A549 (cell line): Measurements from ENCODE around the gene PTGES2. TPM values are rescaled to one million over a fixed set of nuclear protein-coding genes. Genes with fewer than 3 reads are reported as not detected.

Source experiments
- CBX2 ChIP-seq: fragments of 200-600 bp; sonication (generic); IDR thresholded peaks from 2 replicates; pipeline ENCODE4 v1.6.1; 2016; ENCODE audit warnings: low read depth, mild to moderate bottlenecking, borderline replicate concordance
- CBX8 ChIP-seq: fragments of 200-600 bp; sonication (generic); IDR thresholded peaks from 2 replicates; pipeline ENCODE4 v1.6.1; 2016
- CEBPB ChIP-seq, 2 experiments: fragments of >200 bp in 1 of 2; sonication (Bioruptor Twin) in 1 of 2; formaldehyde crosslinking in 1 of 2; IDR thresholded peaks; 2 replicates each; pipeline ENCODE4 v1.6.1; 2012 to 2016
- CHD2 ChIP-seq: fragments of 150-350 bp; IDR thresholded peaks from 2 replicates; pipeline ENCODE4 v1.6.1; 2014; ENCODE audit warnings: low read length; ENCODE audit not compliant: partially characterized antibody
- CHD4 ChIP-seq: fragments of 200-600 bp; sonication (generic); IDR thresholded peaks from 2 replicates; pipeline ENCODE4 v1.6.1; 2016; ENCODE audit warnings: antibody characterized with exemption, mild to moderate bottlenecking, borderline replicate concordance
- EP300 ChIP-seq, 2 experiments: fragments of >200 bp; sonication (Bioruptor Twin); formaldehyde crosslinking; IDR thresholded peaks; 2 replicates in 1 of 2; 3 replicates in 1 of 2; pipeline ENCODE4 v1.6.1; 2016 to 2017
- ESRRA ChIP-seq: fragments of 150-350 bp; IDR thresholded peaks from 2 replicates; pipeline ENCODE4 v1.6.1; 2014; ENCODE audit warnings: mild to moderate bottlenecking, low read length, borderline replicate concordance
- FOSL2 ChIP-seq, 2 experiments: fragments of 450-650 bp in 1 of 2; fragments of >200 bp in 1 of 2; sonication (Bioruptor Twin) in 1 of 2; formaldehyde crosslinking; IDR thresholded peaks; 2 replicates each; pipeline versions ENCODE4 v1.5.0 to v1.6.1; 2016 to 2020; ENCODE audit warnings: mild to moderate bottlenecking in 1 of 2, moderate library complexity in 1 of 2
- GATA3 ChIP-seq: IDR thresholded peaks from 2 replicates; pipeline ENCODE4 v1.6.1; 2012; ENCODE audit warnings: borderline replicate concordance
- HEYL ChIP-seq: fragments of 250-450 bp; sonication (Bioruptor Pico); IDR thresholded peaks from 2 replicates; pipeline ENCODE4 v1.8.0; 2021; ENCODE audit warnings: mild to moderate bottlenecking, moderate library complexity
- HOXB13 ChIP-seq: fragments of 250-450 bp; sonication (Bioruptor Pico); IDR thresholded peaks from 2 replicates; pipeline ENCODE4 v1.5.0; 2020; ENCODE audit warnings: low read depth, mild to moderate bottlenecking, moderate library complexity
- HOXB5 ChIP-seq: fragments of 250-450 bp; sonication (Bioruptor Pico); IDR thresholded peaks from 2 replicates; pipeline ENCODE4 v1.5.0; 2020; ENCODE audit warnings: mild to moderate bottlenecking, moderate library complexity
- JUNB ChIP-seq: fragments of >200 bp; sonication (Bioruptor Twin); formaldehyde crosslinking; IDR thresholded peaks from 2 replicates; pipeline ENCODE4 v1.6.1; 2016
- MAZ ChIP-seq: fragments of 150-350 bp; IDR thresholded peaks from 2 replicates; pipeline ENCODE4 v1.6.1; 2014; ENCODE audit warnings: antibody characterized with exemption, low read depth, low read length, borderline replicate concordance
- NR3C1 ChIP-seq: fragments of >200 bp; sonication (Bioruptor Twin); formaldehyde crosslinking; IDR thresholded peaks from 3 replicates; pipeline ENCODE4 v1.6.1; 2017
- RCOR1 ChIP-seq: fragments of 150-350 bp; IDR thresholded peaks from 2 replicates; pipeline ENCODE4 v1.6.1; 2014; ENCODE audit warnings: antibody characterized with exemption, low read length, low read depth
- RFX5 ChIP-seq: fragments of 450-650 bp; IDR thresholded peaks from 2 replicates; pipeline ENCODE4 v1.7.1; 2014; ENCODE audit warnings: antibody characterized with exemption, mild to moderate bottlenecking, moderate library complexity
- RNF2 ChIP-seq: fragments of 200-600 bp; sonication (generic); IDR thresholded peaks from 2 replicates; pipeline ENCODE4 v1.6.1; 2016; ENCODE audit warnings: low read depth, mild to moderate bottlenecking, antibody characterized with exemption, moderate library complexity, borderline replicate concordance
- SMC3 ChIP-seq: fragments of >200 bp; sonication (Bioruptor Twin); formaldehyde crosslinking; IDR thresholded peaks from 3 replicates; pipeline ENCODE4 v1.6.1; 2018; ENCODE audit warnings: inconsistent platforms
- TFCP2L1 ChIP-seq: fragments of 250-450 bp; sonication (Bioruptor Pico); IDR thresholded peaks from 2 replicates; pipeline ENCODE4 v1.5.0; 2021; ENCODE audit warnings: mild to moderate bottlenecking
- TP53 ChIP-seq: fragments of 250-450 bp; sonication (Bioruptor Pico); IDR thresholded peaks from 2 replicates; pipeline ENCODE4 v1.5.0; 2021; ENCODE audit warnings: mild to moderate bottlenecking, moderate library complexity
- ZC3H11A ChIP-seq: fragments of 450-650 bp; IDR thresholded peaks from 2 replicates; pipeline ENCODE4 v1.6.1; 2014; ENCODE audit warnings: antibody characterized with exemption, mild to moderate bottlenecking
- ZNF302 ChIP-seq: fragments of 250-450 bp; sonication (Bioruptor Pico); IDR thresholded peaks from 2 replicates; pipeline ENCODE4 v1.9.0; 2021; ENCODE audit warnings: inconsistent platforms, mild to moderate bottlenecking, moderate library complexity
- ZSCAN20 ChIP-seq: fragments of 250-450 bp; sonication (Bioruptor Pico); IDR thresholded peaks from 2 replicates; pipeline ENCODE4 v1.8.0; 2022; ENCODE audit warnings: mild to moderate bottlenecking, moderate library complexity
- polyA plus RNA-seq, 4 experiments: library from polyadenylated mRNA; depleted of rRNA in 3 of 4; stranded (reverse); fragments of >200 nt; fragmentation: RNase III in 1 of 4; extraction: RNeasy Plus Mini Kit Qiagen cat#74134 plus additional on column Dnase treatment in 1 of 4; gene quantifications; 2 replicates in 3 of 4; 3 replicates in 1 of 4; pipeline ENCODE4 v1.2.3, GENCODE V29; 2011 to 2017
- TF ChIP-seq, protein P1 (sequence below): fragments of >200 bp; sonication (Bioruptor Twin); formaldehyde crosslinking; IDR thresholded peaks from 3 replicates; pipeline ENCODE4 v1.6.1; 2016
- TF ChIP-seq, protein P2 (sequence below): fragments of 150-350 bp; IDR thresholded peaks from 2 replicates; pipeline ENCODE4 v1.6.1; 2014; ENCODE audit warnings: low read depth, mild to moderate bottlenecking, low read length
- TF ChIP-seq, protein P3 (sequence below): IDR thresholded peaks from 2 replicates; pipeline ENCODE4 v1.6.1; 2012; ENCODE audit warnings: low read depth, borderline replicate concordance
- TF ChIP-seq, protein P4 (sequence below): fragments of >200 bp; sonication (Bioruptor Twin); formaldehyde crosslinking; IDR thresholded peaks from 3 replicates; pipeline ENCODE4 v1.5.1; 2016
- TF ChIP-seq, protein P5 (sequence below): fragments of 250-450 bp; sonication (Bioruptor Pico); IDR thresholded peaks from 2 replicates; pipeline ENCODE4 v1.5.0; 2021; ENCODE audit warnings: mild to moderate bottlenecking, moderate library complexity, borderline replicate concordance
- TF ChIP-seq, protein P6 (sequence below): IDR thresholded peaks from 2 replicates; pipeline ENCODE4 v1.6.1; 2012

PTGES2 gene
- polyA plus RNA-seq, 2 of the 4 experiments (the other 2 are of a cell fraction), result 94.1 to 94.5 TPM

DNA sequence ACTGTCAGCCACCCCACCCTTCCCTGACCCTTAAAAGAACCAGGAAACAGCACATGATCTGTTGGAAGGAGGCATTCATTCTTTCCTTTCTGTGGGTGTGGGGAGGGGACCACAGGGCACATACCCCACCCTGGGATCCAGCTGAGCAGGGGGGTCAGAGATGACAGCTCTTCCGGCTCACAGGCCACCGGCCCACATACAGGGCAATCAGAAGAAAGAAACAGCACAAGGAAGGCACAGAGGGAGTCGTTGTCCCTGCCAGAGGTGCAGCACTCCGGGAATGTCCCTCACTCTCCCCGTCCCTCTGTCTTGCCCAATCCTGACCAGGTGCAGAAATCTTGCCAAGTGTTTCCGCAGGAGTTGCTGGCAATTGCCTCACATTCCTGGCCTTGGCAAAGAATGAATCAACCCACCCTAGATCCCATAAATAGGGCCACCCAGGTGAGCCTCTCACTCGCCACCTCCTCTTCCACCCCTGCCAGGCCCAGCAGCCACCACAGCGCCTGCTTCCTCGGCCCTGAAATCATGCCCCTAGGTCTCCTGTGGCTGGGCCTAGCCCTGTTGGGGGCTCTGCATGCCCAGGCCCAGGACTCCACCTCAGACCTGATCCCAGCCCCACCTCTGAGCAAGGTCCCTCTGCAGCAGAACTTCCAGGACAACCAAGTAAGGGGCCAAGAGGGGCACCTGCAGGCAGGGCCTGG lies 21.6 kb upstream of the PTGES2 start, which contains the start of gene LCN2 (continued):
- TF ChIP-seq RFX5, result no peak
- peak; percentile 75 to 87 for TF ChIP-seq CEBPB (IDR thresholded peaks at IDR 0.05)
- TF ChIP-seq, protein P1, sequence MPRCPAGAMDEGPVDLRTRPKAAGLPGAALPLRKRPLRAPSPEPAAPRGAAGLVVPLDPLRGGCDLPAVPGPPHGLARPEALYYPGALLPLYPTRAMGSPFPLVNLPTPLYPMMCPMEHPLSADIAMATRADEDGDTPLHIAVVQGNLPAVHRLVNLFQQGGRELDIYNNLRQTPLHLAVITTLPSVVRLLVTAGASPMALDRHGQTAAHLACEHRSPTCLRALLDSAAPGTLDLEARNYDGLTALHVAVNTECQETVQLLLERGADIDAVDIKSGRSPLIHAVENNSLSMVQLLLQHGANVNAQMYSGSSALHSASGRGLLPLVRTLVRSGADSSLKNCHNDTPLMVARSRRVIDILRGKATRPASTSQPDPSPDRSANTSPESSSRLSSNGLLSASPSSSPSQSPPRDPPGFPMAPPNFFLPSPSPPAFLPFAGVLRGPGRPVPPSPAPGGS, result peak; percentile 80; the same call in 2 of the 3 replicates
- TF ChIP-seq ZC3H11A, result no peak
- no peak for TF ChIP-seq ZNF302 (CRISPR knock-in tag)
- TF ChIP-seq CBX8, result no peak
- no peak for TF ChIP-seq CHD4
- TF ChIP-seq SMC3, result no peak
- TF ChIP-seq, protein P2, sequence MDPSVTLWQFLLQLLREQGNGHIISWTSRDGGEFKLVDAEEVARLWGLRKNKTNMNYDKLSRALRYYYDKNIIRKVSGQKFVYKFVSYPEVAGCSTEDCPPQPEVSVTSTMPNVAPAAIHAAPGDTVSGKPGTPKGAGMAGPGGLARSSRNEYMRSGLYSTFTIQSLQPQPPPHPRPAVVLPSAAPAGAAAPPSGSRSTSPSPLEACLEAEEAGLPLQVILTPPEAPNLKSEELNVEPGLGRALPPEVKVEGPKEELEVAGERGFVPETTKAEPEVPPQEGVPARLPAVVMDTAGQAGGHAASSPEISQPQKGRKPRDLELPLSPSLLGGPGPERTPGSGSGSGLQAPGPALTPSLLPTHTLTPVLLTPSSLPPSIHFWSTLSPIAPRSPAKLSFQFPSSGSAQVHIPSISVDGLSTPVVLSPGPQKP, result no peak
- no peak for TF ChIP-seq JUNB
- TF ChIP-seq, protein P3, sequence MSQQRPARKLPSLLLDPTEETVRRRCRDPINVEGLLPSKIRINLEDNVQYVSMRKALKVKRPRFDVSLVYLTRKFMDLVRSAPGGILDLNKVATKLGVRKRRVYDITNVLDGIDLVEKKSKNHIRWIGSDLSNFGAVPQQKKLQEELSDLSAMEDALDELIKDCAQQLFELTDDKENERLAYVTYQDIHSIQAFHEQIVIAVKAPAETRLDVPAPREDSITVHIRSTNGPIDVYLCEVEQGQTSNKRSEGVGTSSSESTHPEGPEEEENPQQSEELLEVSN, result no peak
- no peak for TF ChIP-seq FOSL2 (IDR thresholded peaks at IDR 0.05)
- no peak for TF ChIP-seq FOSL2 (CRISPR knock-in tag; IDR thresholded peaks at IDR 0.05)
- TF ChIP-seq ESRRA, result no peak
- peak in 1 of 2 experiments; percentile 56; a peak in 2 of 5 replicates for TF ChIP-seq EP300 (IDR thresholded peaks at IDR 0.05)
- no peak for TF ChIP-seq CBX2
- 0 out of 2 replicates have a peak, but pooled peaks have one; percentile 22 for TF ChIP-seq GATA3
- TF ChIP-seq CHD2, result no peak
- TF ChIP-seq ZSCAN20 (CRISPR knock-in tag), result no peak
- TF ChIP-seq, protein P4, sequence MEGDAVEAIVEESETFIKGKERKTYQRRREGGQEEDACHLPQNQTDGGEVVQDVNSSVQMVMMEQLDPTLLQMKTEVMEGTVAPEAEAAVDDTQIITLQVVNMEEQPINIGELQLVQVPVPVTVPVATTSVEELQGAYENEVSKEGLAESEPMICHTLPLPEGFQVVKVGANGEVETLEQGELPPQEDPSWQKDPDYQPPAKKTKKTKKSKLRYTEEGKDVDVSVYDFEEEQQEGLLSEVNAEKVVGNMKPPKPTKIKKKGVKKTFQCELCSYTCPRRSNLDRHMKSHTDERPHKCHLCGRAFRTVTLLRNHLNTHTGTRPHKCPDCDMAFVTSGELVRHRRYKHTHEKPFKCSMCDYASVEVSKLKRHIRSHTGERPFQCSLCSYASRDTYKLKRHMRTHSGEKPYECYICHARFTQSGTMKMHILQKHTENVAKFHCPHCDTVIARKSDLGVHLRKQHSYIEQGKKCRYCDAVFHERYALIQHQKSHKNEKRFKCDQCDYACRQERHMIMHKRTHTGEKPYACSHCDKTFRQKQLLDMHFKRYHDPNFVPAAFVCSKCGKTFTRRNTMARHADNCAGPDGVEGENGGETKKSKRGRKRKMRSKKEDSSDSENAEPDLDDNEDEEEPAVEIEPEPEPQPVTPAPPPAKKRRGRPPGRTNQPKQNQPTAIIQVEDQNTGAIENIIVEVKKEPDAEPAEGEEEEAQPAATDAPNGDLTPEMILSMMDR, result no peak
- no peak for TF ChIP-seq HEYL (CRISPR knock-in tag)
- no peak for TF ChIP-seq MAZ
- TF ChIP-seq, protein P5, sequence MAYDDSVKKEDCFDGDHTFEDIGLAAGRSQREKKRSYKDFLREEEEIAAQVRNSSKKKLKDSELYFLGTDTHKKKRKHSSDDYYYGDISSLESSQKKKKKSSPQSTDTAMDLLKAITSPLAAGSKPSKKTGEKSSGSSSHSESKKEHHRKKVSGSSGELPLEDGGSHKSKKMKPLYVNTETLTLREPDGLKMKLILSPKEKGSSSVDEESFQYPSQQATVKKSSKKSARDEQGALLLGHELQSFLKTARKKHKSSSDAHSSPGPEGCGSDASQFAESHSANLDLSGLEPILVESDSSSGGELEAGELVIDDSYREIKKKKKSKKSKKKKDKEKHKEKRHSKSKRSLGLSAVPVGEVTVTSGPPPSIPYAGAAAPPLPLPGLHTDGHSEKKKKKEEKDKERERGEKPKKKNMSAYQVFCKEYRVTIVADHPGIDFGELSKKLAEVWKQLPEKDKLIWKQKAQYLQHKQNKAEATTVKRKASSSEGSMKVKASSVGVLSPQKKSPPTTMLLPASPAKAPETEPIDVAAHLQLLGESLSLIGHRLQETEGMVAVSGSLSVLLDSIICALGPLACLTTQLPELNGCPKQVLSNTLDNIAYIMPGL (CRISPR knock-in tag), result no peak
- no peak for TF ChIP-seq RCOR1
- no peak for TF ChIP-seq HOXB5
- 0 out of 2 replicates have a peak, but pooled peaks have one; percentile 36 for TF ChIP-seq TFCP2L1 (CRISPR knock-in tag)
- peak; percentile 17; the same call in 1 of the 2 replicates for TF ChIP-seq HOXB13
- no peak for TF ChIP-seq TP53
- no peak for TF ChIP-seq NR3C1
- no peak for TF ChIP-seq RNF2
- TF ChIP-seq, protein P6, sequence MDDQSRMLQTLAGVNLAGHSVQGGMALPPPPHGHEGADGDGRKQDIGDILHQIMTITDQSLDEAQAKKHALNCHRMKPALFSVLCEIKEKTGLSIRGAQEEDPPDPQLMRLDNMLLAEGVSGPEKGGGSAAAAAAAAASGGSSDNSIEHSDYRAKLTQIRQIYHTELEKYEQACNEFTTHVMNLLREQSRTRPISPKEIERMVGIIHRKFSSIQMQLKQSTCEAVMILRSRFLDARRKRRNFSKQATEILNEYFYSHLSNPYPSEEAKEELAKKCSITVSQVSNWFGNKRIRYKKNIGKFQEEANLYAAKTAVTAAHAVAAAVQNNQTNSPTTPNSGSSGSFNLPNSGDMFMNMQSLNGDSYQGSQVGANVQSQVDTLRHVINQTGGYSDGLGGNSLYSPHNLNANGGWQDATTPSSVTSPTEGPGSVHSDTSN, result no peak
